Sigmoid colon (tissue), 3 donors: Measurements from ENCODE around the gene CPSF4.

ENCODE experiments used
- POLR2A ChIP-seq, 2 donors: fragments of 450-650 bp; IDR thresholded peaks; one replicate each; pipeline ENCODE4 v1.6.1; 2016; ENCODE audit warnings: antibody characterized with exemption in 2 of 2, mild to moderate bottlenecking in 2 of 2, moderate library complexity in 2 of 2
- TF ChIP-seq, protein P1 (sequence below), 4 experiments: fragments of 450-650 bp in 3 of 4; fragments of 200-600 bp in 1 of 4; IDR thresholded peaks; one replicate each; pipeline ENCODE4 v1.5.1; 2016 to 2019; ENCODE audit warnings: antibody characterized with exemption in 4 of 4, mild to moderate bottlenecking in 3 of 4, moderate library complexity in 2 of 4

DNA sequence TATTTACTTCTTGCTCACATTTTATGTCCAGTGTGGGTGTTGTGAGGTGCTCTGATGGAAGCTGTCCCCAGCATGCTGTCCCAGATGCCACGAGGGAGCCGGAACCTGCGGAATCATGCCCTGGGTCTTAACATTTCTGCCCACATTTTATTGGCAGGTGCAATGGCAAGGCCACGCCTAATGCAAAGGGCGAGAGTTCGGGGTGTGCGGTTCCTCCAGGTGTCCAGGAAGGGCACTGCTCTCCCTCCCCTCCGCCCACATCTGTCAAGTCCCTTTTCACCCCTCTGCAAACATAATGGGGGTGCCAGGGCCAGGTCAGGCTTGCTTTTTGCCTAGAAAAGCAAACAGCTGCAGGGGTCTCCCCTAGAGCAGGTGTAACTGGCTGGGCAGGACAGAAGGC is 46.7 kb upstream of the CPSF4 start:
- TF ChIP-seq, protein P1, sequence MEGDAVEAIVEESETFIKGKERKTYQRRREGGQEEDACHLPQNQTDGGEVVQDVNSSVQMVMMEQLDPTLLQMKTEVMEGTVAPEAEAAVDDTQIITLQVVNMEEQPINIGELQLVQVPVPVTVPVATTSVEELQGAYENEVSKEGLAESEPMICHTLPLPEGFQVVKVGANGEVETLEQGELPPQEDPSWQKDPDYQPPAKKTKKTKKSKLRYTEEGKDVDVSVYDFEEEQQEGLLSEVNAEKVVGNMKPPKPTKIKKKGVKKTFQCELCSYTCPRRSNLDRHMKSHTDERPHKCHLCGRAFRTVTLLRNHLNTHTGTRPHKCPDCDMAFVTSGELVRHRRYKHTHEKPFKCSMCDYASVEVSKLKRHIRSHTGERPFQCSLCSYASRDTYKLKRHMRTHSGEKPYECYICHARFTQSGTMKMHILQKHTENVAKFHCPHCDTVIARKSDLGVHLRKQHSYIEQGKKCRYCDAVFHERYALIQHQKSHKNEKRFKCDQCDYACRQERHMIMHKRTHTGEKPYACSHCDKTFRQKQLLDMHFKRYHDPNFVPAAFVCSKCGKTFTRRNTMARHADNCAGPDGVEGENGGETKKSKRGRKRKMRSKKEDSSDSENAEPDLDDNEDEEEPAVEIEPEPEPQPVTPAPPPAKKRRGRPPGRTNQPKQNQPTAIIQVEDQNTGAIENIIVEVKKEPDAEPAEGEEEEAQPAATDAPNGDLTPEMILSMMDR (IDR thresholded peaks at IDR 0.05) = no peak
- no peak for TF ChIP-seq POLR2A (IDR thresholded peaks at IDR 0.05)
